Ascending aorta (tissue), 2 donors: ENCODE data around the gene ITPK1. TPM values are rescaled to one million over a fixed set of nuclear protein-coding genes. Genes with fewer than 3 reads are reported as not detected.

ENCODE experiments used
- DNase-seq, 2 donors: peaks; one replicate each; pipeline ENCODE4 v3.0.0-alpha.2; 2019; ENCODE audit warnings: low spot score in 2 of 2
- H3K27ac ChIP-seq, 2 donors: fragments of 200-600 bp; sonication (generic); one replicate each; pipeline ENCODE4 v1.5.1; 2016 to 2017; ENCODE audit warnings: mild to moderate bottlenecking in 1 of 2
- H3K27me3 ChIP-seq: fragments of 200-600 bp; sonication (generic); one replicate; pipeline ENCODE4 v1.5.1; 2017
- H3K36me3 ChIP-seq, 2 donors: fragments of 200-600 bp; sonication (generic); one replicate each; pipeline ENCODE4 v1.5.1; 2016
- H3K4me1 ChIP-seq, 2 donors: fragments of 200-600 bp; sonication (generic); one replicate each; pipeline ENCODE4 v1.5.1; 2016 to 2017; ENCODE audit warnings: mild to moderate bottlenecking in 1 of 2
- H3K4me3 ChIP-seq, 2 donors: fragments of 200-600 bp; sonication (generic); one replicate each; pipeline ENCODE4 v1.5.1; 2016 to 2017; ENCODE audit warnings: mild to moderate bottlenecking in 1 of 2
- H3K9me3 ChIP-seq, 2 donors: fragments of 200-600 bp; sonication (generic); one replicate each; pipeline ENCODE4 v1.5.1; 2016
- CTCF ChIP-seq, 3 experiments: fragments of 200-600 bp in 2 of 3; fragments of 450-650 bp in 1 of 3; sonication (generic) in 2 of 3; IDR thresholded peaks; one replicate each; pipeline ENCODE4 v1.5.1; 2016 to 2019; ENCODE audit warnings: antibody characterized with exemption in 3 of 3, mild to moderate bottlenecking in 1 of 3, moderate library complexity in 1 of 3
- intact Hi-C: fragments of 100-400 bp; cut with DNase I; formaldehyde crosslinking; loops from one replicate; pipeline ENCODE4 v1.15.1; 2023
- total RNA-seq: library from RNA; depleted of rRNA; stranded (reverse); fragments of >200 nt; gene quantifications from one replicate; pipeline ENCODE4 v1.1.0, GENCODE V29; 2016

ITPK1 gene
- total RNA-seq, 1 donor from 2014 or later: 85.3 TPM

- peaks cover 15 to 44% of the 10 kb centered on the region in 2 donors for H3K4me1 ChIP-seq
- intact Hi-C loops: loop anchor here (5.0 kb wide), 1 partner anchor 102 kb away; no protein-coding TSS in a partner anchor
Observed at GRCh38 chr14:93010522-93011140, 105.1 kb downstream of the ITPK1 start.

GRCh38 chr14:93010130-93010499 lies 105.6 kb downstream of the ITPK1 start:
- H3K36me3 ChIP-seq: no peaks in the 10 kb centered on the region
- no peak for DNase-seq
- H3K27me3 ChIP-seq: no peaks in the 10 kb centered on the region
- H3K27ac ChIP-seq: no peak overlapping the region
- H3K9me3 ChIP-seq: no peaks in the 10 kb centered on the region
- no peak overlapping the region for H3K4me3 ChIP-seq
- TF ChIP-seq CTCF (IDR thresholded peaks at IDR 0.05): no peak
- peaks cover 15 to 50% of the 10 kb centered on the region in 2 donors for H3K4me1 ChIP-seq
- intact Hi-C loops: loop anchor here (5.0 kb wide), 1 partner anchor 102 kb away; no protein-coding TSS in a partner anchor

More at GRCh38 chr14:93010522-93011140, 105.1 kb downstream of the ITPK1 start:
- Histone ChIP-seq H3K27ac (no peak overlapping the region), H3K4me3 (no peak overlapping the region), H3K9me3 (no peaks in the 10 kb centered on the region), H3K27me3 (no peaks in the 10 kb centered on the region), H3K36me3 (no peaks in the 10 kb centered on the region)
- DNase-seq: no peak
- TF ChIP-seq CTCF (IDR thresholded peaks at IDR 0.05): no peak

- H3K36me3 ChIP-seq: no peaks in the 10 kb centered on the region
- intact Hi-C loops: loop anchor here (5.0 kb wide), 1 partner anchor 103 kb away; no protein-coding TSS in a partner anchor
- no peak for DNase-seq
- H3K4me3 ChIP-seq: no peak overlapping the region
- no peak overlapping the region for H3K27ac ChIP-seq
- no peak for TF ChIP-seq CTCF (IDR thresholded peaks at IDR 0.05)
- H3K27me3 ChIP-seq: no peaks in the 10 kb centered on the region
- no peaks in the 10 kb centered on the region for H3K9me3 ChIP-seq
- H3K4me1 ChIP-seq: peaks cover 15 to 55% of the 10 kb centered on the region in 2 donors
Observed at GRCh38 chr14:93009471-93010129, 106.1 kb downstream of the ITPK1 start.

GRCh38 chr14:93008381-93008780 lies 107.3 kb downstream of the ITPK1 start:
- intact Hi-C loops: no loop called here
- TF ChIP-seq CTCF (IDR thresholded peaks at IDR 0.05): no peak
- Histone ChIP-seq H3K27me3 (no peaks in the 10 kb centered on the region), H3K27ac (no peak overlapping the region), H3K36me3 (no peaks in the 10 kb centered on the region), H3K9me3 (no peaks in the 10 kb centered on the region), H3K4me1 (peaks cover 15 to 53% of the 10 kb centered on the region in 2 donors), H3K4me3 (no peak overlapping the region)
- no peak for DNase-seq

- DNase-seq: peak; percentile 45 to 83
- no peaks in the 10 kb centered on the region for H3K27me3 ChIP-seq
- H3K27ac ChIP-seq: peak overlapping the region; percentile 37 to 49
Observed at GRCh38 chr14:93007225-93007997, 108.3 kb downstream of the ITPK1 start.

More at GRCh38 chr14:93007225-93007997, 108.3 kb downstream of the ITPK1 start:
- Histone ChIP-seq H3K36me3 (no peaks in the 10 kb centered on the region), H3K4me1 (peaks cover 9 to 44% of the 10 kb centered on the region in 2 donors), H3K4me3 (no peak overlapping the region), H3K9me3 (no peaks in the 10 kb centered on the region)
- no peak for TF ChIP-seq CTCF (IDR thresholded peaks at IDR 0.05)
- intact Hi-C loops: loop anchor here (2.0 kb wide), 2 partner anchors 21 to 35 kb away; no protein-coding TSS in a partner anchor
